Posterior cingulate gyrus (tissue), 11 donors: ENCODE results near the gene CDKAL1.
"Not testable (repeated sequence)": the region's sequence is repeated elsewhere in the genome, so short reads cannot be mapped to it uniquely, and the experiment has no call there.

Source experiments
- DNase-seq, 10 donors: peaks; one replicate each; pipeline versions ENCODE4 v3.0.0 to v3.0.0-alpha.2; 2020 to 2021; ENCODE audit warnings: mixed read lengths in 3 of 10
- intact Hi-C: fragments of 100-400 bp; cut with DNase I; formaldehyde crosslinking; loops from one replicate; pipeline ENCODE4 v1.15.1; 2023

The CDKAL1 gene

DNA sequence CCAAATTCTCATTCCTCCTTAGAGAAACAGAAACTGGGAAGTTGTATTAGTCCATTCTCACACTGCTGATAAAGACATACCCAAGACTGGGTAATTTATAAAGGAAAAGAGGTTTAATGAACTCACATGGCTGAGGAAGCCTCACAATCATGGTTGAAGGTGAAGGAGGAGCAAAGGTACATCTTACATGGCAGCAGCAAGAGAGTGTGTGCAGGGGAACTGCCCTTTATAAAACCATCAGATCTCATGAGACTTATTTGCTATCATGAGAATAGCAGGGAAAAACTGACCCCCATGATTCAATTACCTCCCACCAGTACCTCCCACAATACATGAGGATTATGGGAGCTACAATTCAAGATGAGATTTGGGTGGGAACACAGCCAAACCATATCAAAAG, 720.2 kb downstream of the CDKAL1 start:
- DNase-seq, intact Hi-C loops: not testable (repeated sequence)

DNA sequence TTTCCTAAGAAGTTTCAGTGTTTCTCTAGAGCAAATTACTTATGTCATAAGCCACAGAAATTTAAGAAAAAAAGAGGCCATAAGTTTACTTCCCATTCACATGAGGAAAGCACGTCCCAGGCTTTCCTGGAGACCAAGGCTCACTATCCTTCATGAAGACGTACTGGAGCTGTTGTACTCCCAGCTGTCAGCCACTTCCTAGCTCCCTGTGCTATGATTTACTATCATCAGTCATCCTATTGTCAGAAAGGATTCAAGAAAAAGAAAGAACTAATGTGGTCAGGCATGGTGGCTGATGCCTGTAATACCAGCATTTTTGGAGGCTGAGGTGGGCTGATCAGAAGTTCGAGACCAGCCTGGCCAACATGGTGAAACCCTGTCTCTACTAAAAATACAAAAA, 721.9 kb downstream of the CDKAL1 start:
- intact Hi-C loops = no loop called here
- DNase-seq = no peak

DNA sequence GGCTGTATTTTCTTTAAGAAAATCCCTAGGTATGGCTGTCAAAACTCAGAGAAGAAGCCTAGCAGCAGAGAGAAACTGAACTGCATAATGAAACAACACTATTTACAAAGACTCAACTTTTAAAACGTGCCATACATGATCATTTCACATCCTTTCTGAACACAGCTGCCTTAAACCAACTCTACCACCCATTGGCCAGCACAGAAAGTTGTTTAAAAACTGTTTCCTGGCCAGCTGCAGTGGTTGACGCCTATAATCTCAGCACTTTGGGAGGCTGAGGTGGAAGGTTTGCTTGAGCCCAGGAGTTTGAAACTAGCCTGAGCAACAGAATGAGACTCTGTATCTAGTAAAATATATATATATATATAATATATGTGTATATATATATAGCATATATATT, 722.9 kb downstream of the CDKAL1 start:
- no peak for DNase-seq
- intact Hi-C loops = no loop called here

DNA sequence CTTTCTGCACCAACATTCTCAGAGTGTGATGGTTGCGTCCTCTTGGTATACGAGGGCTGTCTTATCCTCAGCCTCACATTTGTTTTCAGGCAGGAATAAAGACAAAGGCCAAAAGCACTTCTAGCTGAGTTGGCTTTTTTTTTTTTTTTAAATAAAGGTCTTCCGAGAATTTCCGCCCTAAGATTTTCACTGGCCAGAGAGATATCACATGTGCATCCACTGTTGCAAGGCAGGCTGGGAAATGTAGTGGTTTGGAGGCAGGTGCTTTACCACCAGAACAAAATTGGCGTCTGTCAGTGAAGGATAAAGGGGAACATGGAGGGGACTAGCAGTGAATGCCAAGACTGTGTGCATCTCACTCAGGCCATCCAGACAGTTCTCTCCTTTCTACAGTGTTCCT, 724.4 kb downstream of the CDKAL1 start:
- intact Hi-C loops = no loop called here

DNA sequence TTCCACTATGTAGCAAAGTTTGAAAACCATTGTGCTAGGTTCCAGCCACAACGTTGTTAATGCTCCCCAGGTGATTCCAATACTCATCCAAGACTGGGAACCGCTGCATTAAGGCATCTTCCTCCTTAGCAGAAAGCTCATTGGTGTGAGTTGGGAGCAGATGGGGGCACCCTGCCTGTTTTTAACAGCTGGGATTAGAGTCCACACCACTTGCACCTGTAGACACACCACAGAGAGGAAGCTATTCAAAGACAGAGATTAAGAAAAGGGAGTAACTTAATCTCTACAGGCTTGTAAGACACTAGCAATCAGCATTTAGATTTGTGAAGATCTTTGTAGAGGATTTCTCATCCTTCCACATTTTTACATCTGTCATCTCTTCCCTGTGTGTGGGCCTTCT, 725.4 kb downstream of the CDKAL1 start:
- intact Hi-C loops = no loop called here
- DNase-seq = no peak

More for the DNA sequence above, 724.4 kb downstream of the CDKAL1 start:
- no peak for DNase-seq

DNA sequence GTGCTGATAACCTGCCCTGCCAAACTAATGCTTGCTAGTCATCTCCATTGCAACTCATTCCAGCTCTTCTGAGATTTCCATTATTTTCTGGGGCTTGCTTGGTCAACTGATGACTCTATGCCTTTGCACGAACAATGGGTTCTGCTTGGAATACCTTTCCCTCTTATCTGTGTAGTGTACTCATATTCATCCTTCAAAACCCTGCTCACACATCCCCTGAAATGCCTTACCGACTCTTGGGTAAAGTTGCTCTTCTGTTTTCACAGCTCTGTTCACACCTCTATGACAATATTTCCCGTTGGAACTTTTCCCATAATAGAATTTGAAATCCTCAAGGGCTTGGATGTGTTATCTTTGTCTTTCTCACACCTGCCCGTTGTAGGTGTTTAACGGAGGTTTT, 728.2 kb downstream of the CDKAL1 start:
- DNase-seq = no peak
- intact Hi-C loops = no loop called here

DNA sequence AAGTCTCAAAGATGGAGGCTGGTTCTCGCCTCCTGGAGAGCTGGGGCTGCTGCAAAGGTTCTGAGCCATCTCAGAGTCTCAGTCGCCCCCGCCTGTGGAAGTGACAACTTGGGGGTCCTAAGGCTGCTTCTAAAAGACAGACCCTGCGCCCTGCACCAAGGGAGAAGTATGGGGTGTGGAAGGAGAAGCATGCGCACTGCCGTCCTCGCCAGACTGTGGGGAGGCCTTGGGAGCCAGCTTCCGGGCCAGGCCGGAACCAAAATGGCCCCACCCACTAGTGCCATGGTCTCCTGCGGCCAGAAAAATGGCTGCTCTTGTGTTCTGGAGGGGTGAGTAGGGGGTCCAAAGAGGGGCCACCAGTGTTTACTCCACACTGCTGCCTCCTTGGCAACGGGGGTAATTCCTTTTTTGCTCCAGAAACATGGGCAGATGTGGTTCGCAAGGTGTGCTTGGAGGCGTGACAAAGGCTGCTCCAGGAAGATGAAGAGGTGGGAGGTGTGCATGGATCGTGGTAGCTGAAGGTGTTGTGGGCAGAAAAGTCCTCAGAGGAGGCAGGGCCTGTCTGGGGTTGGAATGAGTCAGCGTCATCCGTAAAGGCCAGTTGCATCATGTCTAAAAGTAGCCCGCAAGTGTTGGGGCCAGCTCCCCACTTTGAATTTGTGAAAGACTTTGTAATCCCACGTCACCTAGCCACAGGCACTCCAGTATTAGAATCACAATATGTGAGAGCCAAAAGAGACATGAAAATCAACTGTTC, 729.5 kb downstream of the CDKAL1 start:
- DNase-seq = peak in 5 of 10 donors; percentile 10 to 77 (median 20)
- intact Hi-C loops = no loop called here

DNA sequence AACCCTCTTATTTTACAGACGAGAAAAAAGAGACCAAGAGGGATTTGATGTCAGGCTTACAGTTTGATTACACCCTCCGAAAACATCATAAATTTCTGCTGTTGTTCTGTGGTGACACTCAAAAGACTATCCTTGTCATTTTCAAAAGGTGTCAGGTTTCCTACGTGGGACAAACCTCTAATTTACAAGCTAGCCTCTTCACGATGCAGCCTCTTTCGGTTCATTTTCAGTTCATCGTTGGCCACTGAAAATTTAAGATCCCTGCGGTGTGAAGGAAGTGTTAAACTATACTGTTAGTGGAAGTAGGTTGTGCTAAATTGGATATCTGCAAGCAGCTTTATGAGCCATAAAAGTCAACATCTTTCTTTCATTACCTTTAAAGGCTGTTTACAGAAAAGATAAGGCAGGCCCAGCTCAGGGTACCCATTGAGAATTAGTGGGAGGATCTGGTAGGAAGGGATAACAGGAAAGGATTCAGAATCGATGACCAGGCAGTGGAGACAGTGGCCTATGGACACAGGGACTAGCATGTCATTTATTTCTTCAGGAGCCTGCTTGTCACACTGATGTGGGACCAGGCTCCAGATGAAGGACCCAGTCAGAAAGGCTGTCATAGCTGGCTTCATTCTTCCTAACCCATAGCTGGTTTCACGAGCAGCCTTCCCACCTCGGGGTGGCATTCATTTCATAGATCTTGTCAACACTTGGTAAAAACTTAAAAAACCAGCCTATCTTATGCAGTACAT, 730.2 kb downstream of the CDKAL1 start:
- intact Hi-C loops = no loop called here
- no peak for DNase-seq

DNA sequence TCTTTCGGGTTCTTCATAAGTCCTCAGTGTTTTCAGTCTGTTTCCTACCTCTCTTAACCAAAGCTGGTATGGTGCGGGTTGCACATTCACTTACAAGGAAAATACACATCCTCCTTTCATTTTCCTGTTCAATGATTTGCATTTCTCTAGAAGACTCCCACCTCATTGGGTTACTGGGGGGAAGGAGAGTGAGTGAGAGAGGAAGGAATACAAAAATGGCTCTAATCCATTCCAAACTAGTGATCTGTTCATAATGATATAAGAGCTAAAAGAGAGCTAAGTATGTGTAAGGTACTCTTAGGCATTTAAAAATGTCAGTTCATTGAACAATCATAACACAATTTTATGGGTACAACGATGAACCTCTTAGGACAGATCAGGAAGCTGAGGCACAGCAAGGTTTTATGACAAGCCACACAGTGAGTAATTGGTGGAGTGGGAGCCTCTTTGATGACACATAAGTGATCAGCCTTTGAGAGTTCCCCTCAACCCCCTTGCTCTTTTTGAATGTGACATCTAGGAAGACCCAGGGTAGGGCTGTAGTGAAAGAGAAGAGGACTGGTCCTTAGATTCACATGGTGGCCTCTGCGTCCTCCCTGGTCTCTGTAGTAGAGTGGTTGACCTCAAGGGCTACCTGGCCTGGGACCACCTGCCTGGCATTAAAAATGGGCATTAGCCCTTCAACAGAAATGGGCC, 730.9 kb downstream of the CDKAL1 start:
- no peak for DNase-seq
- intact Hi-C loops = no loop called here

DNA sequence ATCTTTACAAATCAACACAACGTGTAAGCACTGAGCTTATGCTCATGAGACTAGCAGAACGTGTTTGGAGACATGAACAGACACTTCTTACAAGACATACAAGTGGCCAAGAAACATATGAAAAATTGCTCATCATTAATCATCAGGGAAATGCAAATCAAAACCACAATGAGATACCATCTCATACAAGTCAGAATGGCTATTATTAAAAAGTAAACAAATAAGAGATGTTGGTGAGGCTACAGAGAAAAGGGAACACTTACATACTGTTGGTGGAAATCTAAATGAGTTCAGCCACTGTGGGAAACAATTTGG, 731.4 kb downstream of the CDKAL1 start:
- intact Hi-C loops = no loop called here
- no peak for DNase-seq

DNA sequence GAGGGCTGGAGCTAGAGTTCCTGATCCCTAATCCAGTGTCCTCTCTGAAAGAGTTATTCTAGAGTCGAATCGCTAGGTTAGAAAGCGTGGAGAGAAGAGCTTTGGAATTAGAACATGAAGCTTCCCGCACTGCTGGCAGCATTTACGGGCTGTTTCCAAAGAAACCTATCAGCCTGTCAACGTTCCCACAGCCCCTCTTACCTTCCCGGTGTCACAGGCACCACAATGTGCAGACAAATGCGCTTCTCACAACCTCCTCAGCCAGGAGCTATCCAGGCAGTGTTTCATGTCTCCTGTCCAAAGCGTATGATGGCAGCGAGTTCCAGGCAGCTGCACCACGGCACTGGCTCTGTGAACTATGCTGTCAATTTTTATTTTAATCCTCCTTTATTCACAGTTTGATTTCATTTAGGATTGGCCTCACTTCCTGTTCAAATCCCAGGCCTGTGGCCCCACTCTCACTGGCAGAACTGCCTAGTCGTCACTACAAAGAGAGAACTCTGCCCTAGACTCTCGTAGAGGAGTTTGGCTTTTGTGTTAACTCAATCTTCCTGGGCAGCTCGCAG, 736.5 kb downstream of the CDKAL1 start:
- DNase-seq = peak in 2 of 10 donors; percentile 8 to 17
- intact Hi-C loops = no loop called here

DNA sequence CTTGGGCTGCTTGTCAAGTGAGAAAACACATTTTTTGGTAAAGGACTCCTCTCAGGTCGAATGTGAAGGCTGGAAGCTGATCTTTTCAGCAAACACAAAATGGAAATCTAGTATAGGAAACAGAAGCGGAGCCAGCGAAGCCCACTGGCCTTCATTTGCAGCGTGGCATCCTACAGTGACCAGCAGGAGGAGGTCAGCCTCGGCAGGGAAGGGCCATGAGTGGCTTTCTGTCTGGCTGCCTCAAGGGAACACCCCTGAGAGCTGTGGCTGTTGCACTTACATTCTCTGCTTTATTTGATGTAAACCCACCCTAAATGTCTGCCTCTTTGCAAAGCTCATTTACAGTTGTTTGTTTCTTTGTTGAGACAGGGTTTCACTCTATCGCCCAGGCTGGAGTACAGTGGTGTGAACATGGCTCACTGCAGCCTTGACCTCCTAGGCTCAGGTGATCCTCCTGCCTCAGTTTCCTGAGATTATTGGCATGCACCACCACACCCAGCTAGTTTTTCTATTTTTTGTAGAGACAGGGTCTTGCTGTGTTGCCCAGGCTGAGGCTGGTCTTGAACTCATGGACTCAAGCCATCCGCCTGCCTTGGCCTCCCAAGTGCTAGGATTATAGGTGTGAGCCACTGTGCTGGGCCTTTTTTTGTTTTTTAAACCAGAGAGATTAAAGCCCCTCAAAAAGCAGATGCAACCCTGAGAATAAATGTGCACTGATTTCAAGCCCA, 737.3 kb downstream of the CDKAL1 start:
- DNase-seq = no peak
- intact Hi-C loops = no loop called here

DNA sequence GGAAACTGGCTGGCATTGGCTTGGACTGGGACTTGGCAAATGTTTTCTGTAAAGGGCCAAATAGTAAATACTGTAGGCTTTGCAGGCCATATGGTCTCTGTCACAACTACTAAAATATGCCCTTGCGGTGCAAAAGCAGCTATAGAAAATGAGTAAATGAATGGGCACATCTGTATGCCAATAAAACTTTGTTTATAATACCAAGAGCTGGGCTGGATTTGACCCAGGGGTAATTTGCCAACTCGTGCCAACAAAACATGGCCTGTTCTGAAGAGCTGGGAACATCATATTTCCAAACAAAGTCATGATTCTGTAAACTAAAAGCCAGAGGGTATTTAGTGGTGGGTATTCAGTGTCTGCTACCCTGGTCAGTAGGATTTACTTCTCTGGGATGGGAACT, 739.2 kb downstream of the CDKAL1 start:
- intact Hi-C loops = no loop called here
- DNase-seq = no peak

DNA sequence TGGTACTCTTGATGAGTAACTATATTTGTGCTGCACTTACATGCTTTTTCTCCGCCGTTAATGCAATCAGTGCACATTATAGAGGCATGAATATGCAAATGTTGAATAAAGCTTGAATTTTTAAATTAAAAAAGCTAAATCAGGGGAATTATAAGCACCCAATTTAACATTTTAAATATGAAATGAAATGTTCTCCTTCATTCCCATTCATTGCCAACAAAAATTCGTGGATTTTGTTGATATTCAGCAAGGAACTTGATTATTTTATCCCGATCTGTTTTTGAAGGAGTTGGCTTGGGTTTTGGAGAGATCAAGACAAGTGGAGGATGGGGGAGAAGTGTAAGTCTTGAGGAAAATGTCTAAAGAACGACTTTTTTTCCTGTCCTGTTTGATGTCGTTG, 740.6 kb downstream of the CDKAL1 start:
- no peak for DNase-seq
- intact Hi-C loops = no loop called here

DNA sequence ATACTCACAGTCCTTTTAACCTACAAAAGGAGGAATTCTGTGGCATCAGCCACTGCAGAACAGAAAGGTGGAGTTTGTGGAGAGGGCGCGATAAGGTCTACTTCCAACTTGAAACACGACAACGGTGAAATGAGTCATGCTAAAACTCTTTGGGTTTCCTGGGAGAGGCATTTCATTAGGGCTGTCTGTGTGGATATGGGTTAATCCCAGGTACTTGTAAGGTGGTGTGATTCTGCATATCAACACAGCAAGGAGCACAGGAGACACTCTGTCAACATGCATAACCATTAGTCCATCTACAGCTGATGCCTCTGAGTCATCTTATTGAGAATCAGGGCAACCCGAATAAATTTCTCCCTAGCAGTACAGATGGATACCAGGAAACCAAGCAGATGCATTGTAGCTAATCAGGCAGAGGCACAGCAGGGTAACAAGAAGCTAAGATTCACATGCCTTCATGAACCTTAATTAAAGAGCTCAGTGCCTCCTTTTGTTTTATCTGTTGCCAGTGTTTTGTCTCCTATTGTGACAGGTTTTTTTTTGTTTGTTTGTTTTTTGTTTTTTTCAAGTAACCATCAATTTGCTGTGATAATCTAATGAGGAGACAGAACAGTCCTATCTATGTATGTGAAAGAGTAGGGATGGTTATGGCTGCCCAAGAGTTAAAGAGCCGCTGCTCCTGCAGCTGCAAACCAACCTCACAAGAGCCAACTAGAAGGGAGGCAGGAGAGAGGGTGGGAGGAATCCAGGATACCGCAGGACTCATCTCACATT, 743.5 kb downstream of the CDKAL1 start:
- no peak for DNase-seq
- intact Hi-C loops = no loop called here

DNA sequence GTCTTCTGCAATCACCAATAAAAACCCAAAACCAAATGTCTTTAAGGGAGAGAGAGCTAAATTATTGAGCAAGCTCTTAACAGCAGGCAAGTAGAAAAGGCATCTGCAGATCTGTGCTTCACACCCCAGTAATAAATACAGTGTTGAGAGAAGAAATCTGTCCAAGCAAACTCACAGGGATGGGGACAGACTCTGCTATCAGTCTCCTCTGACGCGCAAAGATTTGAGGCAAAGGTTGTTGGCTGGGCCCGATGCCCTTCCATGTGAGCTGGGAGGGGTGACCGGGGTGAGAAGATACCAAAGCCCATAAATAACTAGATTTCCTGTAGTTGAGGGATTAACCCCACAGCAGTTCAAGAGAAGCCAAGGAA, 744.1 kb downstream of the CDKAL1 start:
- DNase-seq = no peak

DNA sequence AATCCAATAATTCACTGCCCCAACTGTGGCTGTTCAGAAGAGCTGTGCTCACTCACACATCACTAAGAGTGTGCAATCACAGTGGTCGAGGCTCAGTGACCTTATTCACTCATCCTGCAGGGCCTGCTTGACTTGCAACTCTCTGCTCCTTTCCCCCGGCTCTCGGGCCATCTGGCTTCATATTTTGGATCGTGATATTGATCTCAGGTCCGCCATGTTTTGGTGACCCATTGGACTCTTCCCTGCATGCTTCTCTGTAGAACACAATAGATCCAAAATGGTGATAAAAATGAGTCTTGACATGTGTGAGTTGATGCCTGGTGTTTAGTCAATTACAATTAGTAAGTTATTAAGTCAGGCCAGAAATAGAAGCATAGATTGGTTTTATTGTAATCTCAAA, 745.4 kb downstream of the CDKAL1 start:
- intact Hi-C loops = no loop called here
- DNase-seq = no peak

More for the DNA sequence above, 744.1 kb downstream of the CDKAL1 start:
- intact Hi-C loops = no loop called here

DNA sequence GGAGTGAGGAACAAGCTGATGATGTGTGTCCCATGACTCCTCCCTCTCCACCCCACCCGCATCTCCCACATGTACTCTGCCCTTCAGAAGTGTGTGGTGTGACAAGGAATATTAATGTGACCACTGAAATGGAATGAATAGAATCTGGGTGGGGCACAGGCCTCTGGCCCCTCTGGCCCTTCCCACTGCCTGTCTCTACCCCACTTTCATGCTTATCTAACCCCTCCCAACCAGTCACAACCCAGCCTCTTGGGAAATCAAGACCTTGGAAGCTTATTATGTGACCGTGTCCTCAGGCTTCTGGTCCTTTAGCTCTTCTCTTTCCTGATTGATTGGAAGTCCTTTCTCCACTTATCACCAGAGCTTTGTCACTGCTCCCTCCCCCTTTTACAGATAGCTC, 747.1 kb downstream of the CDKAL1 start:
- intact Hi-C loops = no loop called here
- no peak for DNase-seq
